ENCODE results near the gene MB21D2.
"Not testable (repeated sequence)": the region's sequence is repeated elsewhere in the genome, so short reads cannot be mapped to it uniquely, and the experiment has no call there.

The MB21D2 gene

DNA sequence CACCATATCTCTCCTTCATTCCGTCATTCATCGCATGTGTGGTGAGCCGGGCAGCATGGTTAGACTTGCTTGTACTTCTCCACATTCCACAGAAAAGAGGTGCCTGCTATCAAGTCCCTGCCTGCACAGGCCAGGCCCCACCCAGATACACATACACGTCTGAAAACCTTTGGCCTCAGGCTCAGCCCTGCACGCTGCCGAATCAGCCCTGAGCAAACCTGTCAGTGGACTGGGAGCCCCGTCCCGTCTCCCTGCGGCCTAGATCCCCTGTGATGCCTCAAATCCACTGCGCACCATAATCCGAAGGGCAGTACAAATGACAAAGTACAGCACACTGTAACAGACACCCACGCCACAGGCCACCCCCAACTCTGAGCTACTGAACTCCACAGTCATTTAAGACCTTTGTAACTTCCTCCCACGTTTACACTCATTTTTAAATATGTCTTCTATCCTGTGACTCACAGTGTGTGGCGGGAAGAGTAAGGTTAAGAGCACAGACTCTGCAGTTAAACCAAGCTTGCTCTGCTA, 67.1 kb downstream of the MB21D2 start:
- TF ChIP-seq, protein P1, sequence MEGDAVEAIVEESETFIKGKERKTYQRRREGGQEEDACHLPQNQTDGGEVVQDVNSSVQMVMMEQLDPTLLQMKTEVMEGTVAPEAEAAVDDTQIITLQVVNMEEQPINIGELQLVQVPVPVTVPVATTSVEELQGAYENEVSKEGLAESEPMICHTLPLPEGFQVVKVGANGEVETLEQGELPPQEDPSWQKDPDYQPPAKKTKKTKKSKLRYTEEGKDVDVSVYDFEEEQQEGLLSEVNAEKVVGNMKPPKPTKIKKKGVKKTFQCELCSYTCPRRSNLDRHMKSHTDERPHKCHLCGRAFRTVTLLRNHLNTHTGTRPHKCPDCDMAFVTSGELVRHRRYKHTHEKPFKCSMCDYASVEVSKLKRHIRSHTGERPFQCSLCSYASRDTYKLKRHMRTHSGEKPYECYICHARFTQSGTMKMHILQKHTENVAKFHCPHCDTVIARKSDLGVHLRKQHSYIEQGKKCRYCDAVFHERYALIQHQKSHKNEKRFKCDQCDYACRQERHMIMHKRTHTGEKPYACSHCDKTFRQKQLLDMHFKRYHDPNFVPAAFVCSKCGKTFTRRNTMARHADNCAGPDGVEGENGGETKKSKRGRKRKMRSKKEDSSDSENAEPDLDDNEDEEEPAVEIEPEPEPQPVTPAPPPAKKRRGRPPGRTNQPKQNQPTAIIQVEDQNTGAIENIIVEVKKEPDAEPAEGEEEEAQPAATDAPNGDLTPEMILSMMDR (IDR thresholded peaks at IDR 0.05; ENCODE audit: control insufficient read depth, insufficient read depth, low read depth, low read length, missing control alignments): no peak
- no peak overlapping the region for H3K4me3 ChIP-seq (ENCODE audit: control insufficient read depth, low read depth, low read length)
- DNase-seq (ENCODE audit: low read depth): no peak

DNA sequence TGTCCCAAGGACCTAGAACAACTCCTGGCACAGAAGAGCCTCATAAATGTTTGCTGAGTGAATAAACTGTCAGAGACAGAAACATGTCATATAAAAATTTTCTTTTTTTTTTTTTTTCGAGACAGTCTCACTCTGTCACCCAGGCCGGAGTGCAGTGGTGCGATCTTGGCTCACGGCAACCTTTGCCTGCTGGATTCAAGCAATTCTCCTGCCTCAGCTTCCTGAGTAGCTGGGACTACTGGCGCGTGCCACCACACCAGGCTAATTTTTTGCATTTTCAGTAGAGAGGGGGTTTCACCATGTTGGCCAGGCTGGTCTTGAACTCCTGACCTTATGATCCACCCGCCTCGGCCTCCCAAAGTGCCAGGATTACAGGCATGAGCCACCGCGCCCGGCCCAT, 67.8 kb downstream of the MB21D2 start:
- not testable (repeated sequence) for DNase-seq (ENCODE audit: low read depth); H3K4me3 ChIP-seq (ENCODE audit: control insufficient read depth, low read depth, low read length)

DNA sequence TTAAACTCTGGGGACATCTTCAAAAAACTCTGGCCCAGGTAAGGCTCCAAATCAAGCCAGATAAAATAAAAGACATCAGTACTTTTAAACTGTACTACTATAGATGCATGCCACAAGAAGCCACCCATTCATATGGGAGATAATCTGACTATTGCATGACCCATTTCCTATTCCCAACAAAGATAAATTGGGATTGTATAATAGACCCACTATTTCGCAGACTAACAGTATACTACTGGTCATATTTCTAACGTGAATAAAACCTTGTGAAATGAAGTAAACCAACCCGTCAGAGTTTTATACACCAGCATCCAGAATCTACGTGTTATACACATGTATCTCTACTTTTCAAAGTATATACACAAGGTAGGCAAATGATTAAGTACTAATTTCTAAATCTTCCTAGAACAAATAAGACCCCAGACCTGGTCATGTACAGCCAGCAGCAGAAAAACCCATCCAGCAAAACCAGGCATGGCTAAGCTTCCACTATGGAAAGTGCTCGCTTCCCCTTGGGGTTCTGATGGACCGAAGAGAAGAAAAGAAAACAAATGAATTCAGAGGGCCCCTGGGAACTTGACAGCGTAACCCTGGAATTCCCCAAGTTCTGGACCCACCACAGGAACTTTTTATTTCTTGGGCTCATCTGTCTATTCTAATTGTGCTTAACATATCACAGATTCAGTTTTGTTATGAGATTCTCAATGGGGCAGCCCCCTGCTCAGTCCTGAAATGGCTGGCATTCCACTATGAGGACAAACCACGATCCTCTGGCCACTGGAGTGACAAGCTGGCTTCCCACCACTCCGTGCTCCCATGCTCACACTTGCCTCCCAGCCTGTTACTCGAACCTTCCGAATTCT, 69.1 kb downstream of the MB21D2 start:
- DNase-seq (ENCODE audit: low read depth): no peak
- TF ChIP-seq, protein P1 (IDR thresholded peaks at IDR 0.05; ENCODE audit: control insufficient read depth, insufficient read depth, low read depth, low read length, missing control alignments): no peak
- no peak overlapping the region for H3K4me3 ChIP-seq (ENCODE audit: control insufficient read depth, low read depth, low read length)

DNA sequence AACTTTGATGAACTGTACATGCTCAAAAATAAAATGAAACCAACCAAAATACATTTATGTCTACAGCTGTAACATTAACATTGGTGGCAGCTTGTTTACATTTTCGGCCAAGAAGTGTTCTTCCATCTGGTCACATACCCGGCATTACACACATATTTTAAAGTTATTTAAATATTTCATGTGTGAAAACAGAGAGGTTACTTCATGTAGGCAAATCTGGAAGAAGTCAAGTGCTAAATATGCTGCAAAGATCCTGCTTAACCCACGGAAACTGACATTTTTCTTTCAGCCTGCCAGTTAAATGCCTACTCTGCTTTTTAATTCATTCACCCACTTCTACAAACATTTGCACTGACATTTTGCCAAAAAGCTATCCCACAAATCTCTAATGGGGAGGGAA, 69.7 kb downstream of the MB21D2 start:
- TF ChIP-seq, protein P1 (IDR thresholded peaks at IDR 0.05; ENCODE audit: control insufficient read depth, insufficient read depth, low read depth, low read length, missing control alignments): no peak
- no peak for DNase-seq (ENCODE audit: low read depth)
- H3K4me3 ChIP-seq (ENCODE audit: control insufficient read depth, low read depth, low read length): no peak overlapping the region

DNA sequence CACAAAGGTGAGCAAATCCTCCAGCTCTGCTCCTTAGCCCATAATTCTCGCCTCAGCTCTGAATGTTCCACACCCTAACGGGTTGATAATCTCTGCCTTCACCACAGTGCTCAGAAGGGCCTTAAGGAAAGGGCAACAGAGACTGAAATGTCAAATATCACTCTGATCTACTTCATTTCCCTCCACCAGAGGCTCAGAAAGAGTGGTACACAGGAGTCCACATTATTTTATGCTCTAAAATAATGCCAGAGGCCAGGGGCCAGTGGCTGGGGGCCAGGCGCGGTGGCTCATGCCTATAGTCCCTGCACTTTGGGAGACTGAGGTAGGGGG, 72.2 kb downstream of the MB21D2 start:
- TF ChIP-seq, protein P1 (IDR thresholded peaks at IDR 0.05; ENCODE audit: control insufficient read depth, insufficient read depth, low read depth, low read length, missing control alignments): no peak
- DNase-seq (ENCODE audit: low read depth): no peak
- no peak overlapping the region for H3K4me3 ChIP-seq (ENCODE audit: control insufficient read depth, low read depth, low read length)

DNA sequence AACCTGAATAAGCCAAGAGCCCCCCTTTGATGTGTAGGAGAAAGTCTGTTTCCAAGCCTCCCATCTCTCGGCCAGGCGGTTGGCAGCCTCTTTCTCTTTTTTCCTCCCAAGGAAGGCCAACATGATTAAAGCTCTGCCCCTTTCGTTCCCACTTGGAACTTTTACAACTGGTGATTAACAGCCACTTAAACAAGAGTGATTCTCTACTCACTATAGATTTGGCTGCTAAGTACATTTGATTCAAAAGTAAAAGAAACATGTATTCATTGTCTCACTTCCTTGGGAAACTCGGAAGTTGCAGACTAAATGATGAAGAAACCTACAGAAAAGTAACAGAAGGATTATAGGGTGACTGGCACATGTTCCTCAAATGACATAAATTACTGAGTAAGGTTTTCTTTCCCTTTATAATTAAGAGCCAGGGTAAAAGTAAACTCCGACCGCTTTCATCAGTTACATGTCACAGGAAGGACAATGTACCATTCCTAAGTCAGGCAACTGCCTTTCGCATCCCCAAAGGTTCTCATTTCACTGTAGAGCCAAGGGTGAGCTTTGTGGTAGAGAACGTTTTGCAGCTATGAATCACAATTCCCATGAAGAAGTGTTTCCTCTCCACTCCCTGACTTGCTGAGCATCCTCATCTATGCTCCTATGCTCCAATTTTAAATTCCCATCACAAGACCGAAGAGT, 72.7 kb downstream of the MB21D2 start:
- no peak for DNase-seq (ENCODE audit: low read depth)
- H3K4me3 ChIP-seq (ENCODE audit: control insufficient read depth, low read depth, low read length): no peak overlapping the region
- TF ChIP-seq, protein P1 (IDR thresholded peaks at IDR 0.05; ENCODE audit: control insufficient read depth, insufficient read depth, low read depth, low read length, missing control alignments): no peak

DNA sequence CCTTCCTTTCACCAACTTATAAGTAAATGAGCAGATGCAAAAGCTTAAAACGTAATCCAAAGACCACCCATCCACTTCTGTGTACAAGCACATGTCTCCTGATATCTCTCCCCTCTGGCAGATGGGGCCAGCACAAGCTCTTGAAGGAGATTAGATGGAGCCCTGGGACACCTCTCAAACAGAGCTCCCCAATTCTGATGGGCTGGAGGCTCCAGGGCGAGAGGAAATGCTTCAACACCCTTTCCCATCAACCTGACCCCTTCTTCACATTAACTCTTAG, 73.2 kb downstream of the MB21D2 start:
- no peak for DNase-seq (ENCODE audit: low read depth)
- TF ChIP-seq, protein P1 (IDR thresholded peaks at IDR 0.05; ENCODE audit: control insufficient read depth, insufficient read depth, low read depth, low read length, missing control alignments): no peak
- H3K4me3 ChIP-seq (ENCODE audit: control insufficient read depth, low read depth, low read length): no peak overlapping the region

All from AG09309 (cell line).